Tibial artery (tissue), 4 donors: ENCODE data around the gene STON2.

Experiments used
- DNase-seq, 2 donors: peaks; one replicate each; pipeline ENCODE4 v3.0.0-alpha.2; 2019
- H3K27ac ChIP-seq, 2 donors: fragments of 200-600 bp; sonication (generic) in 1 of 2; 1 replicate in 1 of 2; 2 replicates in 1 of 2; pipeline ENCODE4 v1.5.1; 2018 to 2019; ENCODE audit warnings: mild to moderate bottlenecking in 1 of 2
- H3K27me3 ChIP-seq, 2 donors: fragments of 200-600 bp; sonication (generic) in 1 of 2; one replicate each; pipeline versions ENCODE4 v1.5.1 to v1.6.0; 2016 to 2019
- H3K36me3 ChIP-seq, 3 donors: fragments of 200-600 bp; sonication (generic) in 2 of 3; one replicate each; pipeline ENCODE4 v1.5.1; 2016 to 2019; ENCODE audit warnings: mild to moderate bottlenecking in 2 of 3
- H3K4me1 ChIP-seq, 4 donors: fragments of 200-600 bp; sonication (generic) in 2 of 4; 1 replicate in 3 of 4; 2 replicates in 1 of 4; pipeline ENCODE4 v1.5.1; 2016 to 2019
- H3K4me3 ChIP-seq, 2 donors: fragments of 200-600 bp; sonication (generic) in 1 of 2; 1 replicate in 1 of 2; 2 replicates in 1 of 2; pipeline ENCODE4 v1.5.1; 2018 to 2019; ENCODE audit warnings: mild to moderate bottlenecking in 2 of 2
- H3K9me3 ChIP-seq, 3 donors: fragments of 200-600 bp; sonication (generic) in 1 of 3; one replicate each; pipeline ENCODE4 v1.5.1; 2016 to 2019
- intact Hi-C: fragments of 100-400 bp; cut with DNase I; formaldehyde crosslinking; loops from one replicate; pipeline ENCODE4 v1.15.0; 2023; ENCODE audit warnings: low total_unique reads
- TF ChIP-seq, protein P1 (sequence below), 2 experiments: fragments of 200-600 bp in 1 of 2; fragments of 450-650 bp in 1 of 2; IDR thresholded peaks; one replicate each; pipeline ENCODE4 v1.5.1; 2017 to 2019; ENCODE audit warnings: antibody characterized with exemption in 2 of 2, mild to moderate bottlenecking in 1 of 2, moderate library complexity in 1 of 2

Gene STON2

DNA sequence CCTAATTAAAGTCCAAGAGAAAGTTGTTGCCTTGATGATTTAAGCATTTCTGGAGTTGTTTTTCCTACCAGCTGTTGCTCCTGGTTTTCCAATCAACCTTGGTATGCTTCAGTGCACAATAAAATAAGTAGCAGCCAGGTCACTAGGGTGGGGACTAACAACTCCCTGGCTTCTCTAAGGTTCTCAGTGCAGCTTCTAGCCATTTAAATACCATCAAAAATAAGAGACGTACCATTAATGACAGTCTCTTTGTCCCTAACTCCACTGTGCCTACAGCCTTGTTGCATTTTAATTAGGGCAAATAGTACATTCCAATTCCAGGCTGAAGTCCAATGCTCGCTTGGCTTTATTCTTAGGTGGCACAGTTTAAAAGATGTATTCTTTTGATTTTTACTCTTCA, 11.8 kb downstream of the STON2 start:
- H3K4me1 ChIP-seq: no peaks in the 10 kb centered on the region
- no peak overlapping the region for H3K27ac ChIP-seq
- H3K9me3 ChIP-seq: no peaks in the 10 kb centered on the region
- no peak overlapping the region for H3K4me3 ChIP-seq
- no peak for DNase-seq
- no peaks in the 10 kb centered on the region for H3K27me3 ChIP-seq
- TF ChIP-seq, protein P1, sequence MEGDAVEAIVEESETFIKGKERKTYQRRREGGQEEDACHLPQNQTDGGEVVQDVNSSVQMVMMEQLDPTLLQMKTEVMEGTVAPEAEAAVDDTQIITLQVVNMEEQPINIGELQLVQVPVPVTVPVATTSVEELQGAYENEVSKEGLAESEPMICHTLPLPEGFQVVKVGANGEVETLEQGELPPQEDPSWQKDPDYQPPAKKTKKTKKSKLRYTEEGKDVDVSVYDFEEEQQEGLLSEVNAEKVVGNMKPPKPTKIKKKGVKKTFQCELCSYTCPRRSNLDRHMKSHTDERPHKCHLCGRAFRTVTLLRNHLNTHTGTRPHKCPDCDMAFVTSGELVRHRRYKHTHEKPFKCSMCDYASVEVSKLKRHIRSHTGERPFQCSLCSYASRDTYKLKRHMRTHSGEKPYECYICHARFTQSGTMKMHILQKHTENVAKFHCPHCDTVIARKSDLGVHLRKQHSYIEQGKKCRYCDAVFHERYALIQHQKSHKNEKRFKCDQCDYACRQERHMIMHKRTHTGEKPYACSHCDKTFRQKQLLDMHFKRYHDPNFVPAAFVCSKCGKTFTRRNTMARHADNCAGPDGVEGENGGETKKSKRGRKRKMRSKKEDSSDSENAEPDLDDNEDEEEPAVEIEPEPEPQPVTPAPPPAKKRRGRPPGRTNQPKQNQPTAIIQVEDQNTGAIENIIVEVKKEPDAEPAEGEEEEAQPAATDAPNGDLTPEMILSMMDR (IDR thresholded peaks at IDR 0.05): no peak
- intact Hi-C loops: no loop called here
- H3K36me3 ChIP-seq: no peaks in the 10 kb centered on the region

DNA sequence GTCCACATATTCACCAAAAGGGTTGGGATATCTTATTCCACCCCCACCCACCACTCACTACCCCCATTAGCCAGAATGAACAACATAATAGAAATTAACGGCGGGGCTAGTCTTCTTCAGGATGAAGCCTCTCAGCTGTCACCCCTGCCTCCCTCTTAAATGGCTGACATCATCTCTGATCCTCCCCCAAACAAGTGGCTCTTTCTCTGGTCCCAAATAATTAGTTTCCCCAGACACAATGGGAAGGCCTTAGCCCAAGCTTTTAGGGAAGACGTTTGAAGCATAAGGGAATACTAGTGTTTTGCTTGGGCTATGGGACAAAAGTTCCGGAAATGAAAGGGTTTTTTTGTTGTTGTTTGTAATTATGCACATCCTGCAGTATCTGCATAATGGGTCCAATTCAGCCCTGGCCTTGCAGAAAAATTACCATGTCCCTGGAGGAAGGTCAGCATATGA, 13.8 kb downstream of the STON2 start:
- intact Hi-C loops: no loop called here
- no peak overlapping the region for H3K4me3 ChIP-seq
- H3K36me3 ChIP-seq: no peaks in the 10 kb centered on the region
- no peak for DNase-seq
- H3K27ac ChIP-seq: no peak overlapping the region
- H3K9me3 ChIP-seq: no peaks in the 10 kb centered on the region
- TF ChIP-seq, protein P1 (IDR thresholded peaks at IDR 0.05): no peak
- no peaks in the 10 kb centered on the region for H3K27me3 ChIP-seq
- no peaks in the 10 kb centered on the region for H3K4me1 ChIP-seq

DNA sequence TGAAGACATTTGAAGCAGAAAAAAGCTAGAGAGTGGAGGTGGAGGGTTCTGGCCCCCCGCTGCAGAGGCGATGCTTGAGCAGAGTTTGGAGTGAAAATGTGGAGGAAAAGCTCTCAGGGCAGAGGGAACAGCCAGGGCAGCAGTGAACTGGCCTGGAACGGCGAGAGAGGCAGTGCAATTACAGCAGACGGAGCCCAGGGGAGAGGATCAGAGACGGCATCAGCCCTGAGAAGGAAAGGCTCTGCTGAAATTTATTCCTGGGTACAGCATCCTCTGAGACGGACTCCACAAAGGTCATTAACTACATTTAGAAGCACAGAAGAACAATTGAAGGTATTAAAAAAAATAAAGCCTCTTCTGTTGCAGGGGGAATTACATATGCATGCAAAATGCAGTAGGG, 14.2 kb downstream of the STON2 start:
- intact Hi-C loops: no loop called here
- Histone ChIP-seq H3K9me3 (no peaks in the 10 kb centered on the region), H3K36me3 (no peaks in the 10 kb centered on the region), H3K4me3 (no peak overlapping the region), H3K27me3 (no peaks in the 10 kb centered on the region), H3K27ac (no peak overlapping the region), H3K4me1 (no peaks in the 10 kb centered on the region)
- DNase-seq: no peak
- TF ChIP-seq, protein P1 (IDR thresholded peaks at IDR 0.05): no peak

DNA sequence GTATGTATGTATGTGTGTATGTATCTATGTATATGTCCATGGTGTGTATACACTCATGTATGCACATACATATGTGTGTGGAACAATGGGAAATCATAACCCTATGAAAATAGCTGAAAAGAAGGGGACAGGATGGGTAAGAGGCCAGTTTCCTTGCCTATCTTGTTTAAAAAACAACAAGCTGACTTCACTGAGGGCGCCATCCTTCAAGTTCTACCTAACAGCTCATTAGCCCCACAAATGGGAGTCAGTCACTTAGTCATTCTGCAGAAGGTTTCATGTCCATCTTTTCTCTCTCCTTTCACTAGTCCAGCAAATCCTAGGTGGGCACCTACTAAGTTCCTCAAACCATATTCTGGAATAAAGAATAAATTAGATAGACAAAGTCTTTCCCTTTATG, 14.7 kb downstream of the STON2 start:
- DNase-seq: no peak
- TF ChIP-seq, protein P1 (IDR thresholded peaks at IDR 0.05): no peak
- no peak overlapping the region for H3K27ac ChIP-seq
- intact Hi-C loops: no loop called here
- no peaks in the 10 kb centered on the region for H3K9me3 ChIP-seq
- no peaks in the 10 kb centered on the region for H3K36me3 ChIP-seq
- H3K27me3 ChIP-seq: no peaks in the 10 kb centered on the region
- no peak overlapping the region for H3K4me3 ChIP-seq
- no peaks in the 10 kb centered on the region for H3K4me1 ChIP-seq

DNA sequence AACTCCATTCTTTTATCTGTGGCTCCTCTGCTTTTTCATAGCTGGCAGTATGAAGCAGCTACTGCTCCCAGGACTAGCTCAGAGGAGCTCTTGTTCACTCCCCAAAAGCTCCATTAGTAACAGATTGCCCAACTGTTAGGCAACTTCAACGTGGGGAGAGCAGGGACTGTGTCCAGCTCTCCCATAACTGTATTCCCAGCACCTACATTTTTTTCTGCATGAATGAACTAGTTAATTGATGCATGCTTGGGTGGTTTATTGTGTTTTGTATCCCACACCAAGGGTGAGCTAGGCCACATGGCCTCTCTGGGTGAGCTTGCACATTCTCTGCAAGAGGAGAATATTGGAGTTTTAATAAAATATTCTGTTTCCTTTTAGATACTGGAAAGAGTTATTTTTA, 15.2 kb downstream of the STON2 start:
- H3K9me3 ChIP-seq: no peaks in the 10 kb centered on the region
- H3K4me3 ChIP-seq: no peak overlapping the region
- no peak overlapping the region for H3K27ac ChIP-seq
- intact Hi-C loops: no loop called here
- no peak for DNase-seq
- H3K27me3 ChIP-seq: no peaks in the 10 kb centered on the region
- H3K4me1 ChIP-seq: no peaks in the 10 kb centered on the region
- no peaks in the 10 kb centered on the region for H3K36me3 ChIP-seq
- TF ChIP-seq, protein P1 (IDR thresholded peaks at IDR 0.05): no peak
